Right renal cortex interstitium (tissue), 3 donors: ENCODE data around the gene INO80. TPM values are rescaled to one million over a fixed set of nuclear protein-coding genes. Genes with fewer than 3 reads are reported as not detected.

ENCODE experiments used
- DNase-seq, 3 donors: peaks; one replicate each; pipeline ENCODE4 v3.0.0-alpha.2; 2013; ENCODE audit warnings: low read depth in 3 of 3, low spot score in 2 of 3
- polyA plus RNA-seq, 3 donors: library from polyadenylated mRNA; unstranded; fragments of 120-200 nt; gene quantifications; one replicate each; pipeline ENCODE4 v1.2.1, GENCODE V29; 2013; ENCODE audit not compliant: insufficient read length in 3 of 3

Gene INO80
- polyA plus RNA-seq, 3 donors, result 23.4 to 25.8 (median 23.5) TPM

GRCh38 chr15:40952901-40953712 lies 163.0 kb downstream of the INO80 start, which contains the start of gene CHAC1:
TSS of gene CHAC1 (plus strand) at chr15:40953471. CDS start at chr15:40953584, 113 bp downstream.
- peak in 1 of 3 donors; percentile 78 for DNase-seq

- DNase-seq, result no peak
Measured at GRCh38 chr15:40952301-40952900, 163.7 kb downstream of the INO80 start.

- no peak for DNase-seq
Measured at GRCh38 chr15:40951764-40952163, 164.3 kb downstream of the INO80 start.

GRCh38 chr15:40949756-40950207 lies 166.3 kb downstream of the INO80 start:
- no peak for DNase-seq

- DNase-seq, result no peak
Measured at GRCh38 chr15:40948706-40949473, 167.2 kb downstream of the INO80 start.

- DNase-seq, result no peak
Measured at GRCh38 chr15:40944510-40945296, 171.4 kb downstream of the INO80 start.

GRCh38 chr15:40943764-40944365 lies 172.2 kb downstream of the INO80 start:
- DNase-seq, result no peak

GRCh38 chr15:40942878-40943277 lies 173.2 kb downstream of the INO80 start:
- DNase-seq, result no peak

GRCh38 chr15:40942337-40942854 lies 173.7 kb downstream of the INO80 start:
- no peak for DNase-seq

GRCh38 chr15:40941528-40942336 lies 174.3 kb downstream of the INO80 start:
- no peak for DNase-seq

- DNase-seq, result no peak
Measured at GRCh38 chr15:40941068-40941527, 175.0 kb downstream of the INO80 start.

- no peak for DNase-seq
Measured at GRCh38 chr15:40940296-40940801, 175.7 kb downstream of the INO80 start.

GRCh38 chr15:40938536-40938870 lies 177.6 kb downstream of the INO80 start:
- no peak for DNase-seq

GRCh38 chr15:40937762-40938535 lies 178.1 kb downstream of the INO80 start:
- no peak for DNase-seq

GRCh38 chr15:40936709-40937666 lies 179.1 kb downstream of the INO80 start:
- DNase-seq, result no peak

- no peak for DNase-seq
Measured at GRCh38 chr15:40936234-40936708, 179.8 kb downstream of the INO80 start.

- no peak for DNase-seq
Measured at GRCh38 chr15:40934457-40934856, 181.6 kb downstream of the INO80 start.
